HL-60/S4 treated with retinoic acid at 250 ng/mL for 4 days and 3 days (cell line): ENCODE data around the gene ARPP19.
"Not testable (repeated sequence)": the region's sequence is repeated elsewhere in the genome, so short reads cannot be mapped to it uniquely, and the experiment has no call there.

Experiments used
- in situ Hi-C: fragments of 300-500 bp; cut with MboI; formaldehyde crosslinking; loops from 2 replicates; pipeline ENCODE4 v1.7.0; 2022; ENCODE audit warnings: low sequenced_read_pairs

ARPP19 gene

GRCh38 chr15:52568601-52569585, at the start of gene ARPP19:
Gene ARPP19, minus strand, starts transcription at chr15:52569030. Its CDS starts 138 bp downstream, at chr15:52568892.
- in situ Hi-C loops: no loop called here

GRCh38 chr15:52617026-52617425, 48.2 kb upstream of the ARPP19 start:
- in situ Hi-C loops: no loop called here

GRCh38 chr15:52615302-52615701, 46.5 kb upstream of the ARPP19 start:
- in situ Hi-C loops: no loop called here

- in situ Hi-C loops: no loop called here
Observed at GRCh38 chr15:52609593-52609992, 40.8 kb upstream of the ARPP19 start.

- in situ Hi-C loops: no loop called here
Observed at GRCh38 chr15:52584414-52584813, 15.6 kb upstream of the ARPP19 start.

- in situ Hi-C loops: no loop called here
Observed at GRCh38 chr15:52579852-52580251, 11.0 kb upstream of the ARPP19 start.

GRCh38 chr15:52576692-52577091, 7.9 kb upstream of the ARPP19 start:
- in situ Hi-C loops: no loop called here

GRCh38 chr15:52575573-52575972, 6.7 kb upstream of the ARPP19 start:
- in situ Hi-C loops: not testable (repeated sequence)

GRCh38 chr15:52575072-52575471, 6.2 kb upstream of the ARPP19 start:
- in situ Hi-C loops: no loop called here

GRCh38 chr15:52574623-52575022, 5.8 kb upstream of the ARPP19 start:
- in situ Hi-C loops: not testable (repeated sequence)

GRCh38 chr15:52567871-52568600, 794 bp downstream of the ARPP19 start:
- in situ Hi-C loops: no loop called here

GRCh38 chr15:52566889-52567288, 1.9 kb downstream of the ARPP19 start:
- in situ Hi-C loops: no loop called here

- in situ Hi-C loops: not testable (repeated sequence)
Observed at GRCh38 chr15:52565417-52566358, 3.1 kb downstream of the ARPP19 start.

GRCh38 chr15:52563501-52564060, 5.2 kb downstream of the ARPP19 start:
- in situ Hi-C loops: no loop called here

- in situ Hi-C loops: no loop called here
Observed at GRCh38 chr15:52559575-52559974, 9.3 kb downstream of the ARPP19 start.

GRCh38 chr15:52559022-52559421, 9.8 kb downstream of the ARPP19 start:
- in situ Hi-C loops: no loop called here

GRCh38 chr15:52558196-52558595, 10.6 kb downstream of the ARPP19 start:
- in situ Hi-C loops: no loop called here

GRCh38 chr15:52557274-52557641, 11.6 kb downstream of the ARPP19 start:
- in situ Hi-C loops: no loop called here

GRCh38 chr15:52556524-52557273, 12.1 kb downstream of the ARPP19 start:
- in situ Hi-C loops: no loop called here

GRCh38 chr15:52552303-52552702, 16.5 kb downstream of the ARPP19 start:
- in situ Hi-C loops: no loop called here
